Activated naive CD8-positive, alpha-beta T cell treated with anti-CD3 and anti-CD28 coated beads, Interleukin-2, amount 50 U/mL, for 24 hours (primary cell): Measurements from ENCODE around the gene AGMO.

ENCODE experiments used
- ATAC-seq: fragments of 150-1000 bp; cut with Tn5 transposase; one replicate; pipeline ENCODE4 v1.10.0; 2021
- DNase-seq: peaks from one replicate; pipeline ENCODE4 v3.0.0; 2021
- H3K27ac Mint-ChIP-seq: one replicate; pipeline ENCODE4 v1.8.0; 2021; ENCODE audit warnings: mild to moderate bottlenecking, mixed read lengths
- H3K27me3 Mint-ChIP-seq: one replicate; pipeline ENCODE4 v1.8.0; 2021; ENCODE audit warnings: mixed read lengths
- H3K36me3 Mint-ChIP-seq: one replicate; pipeline ENCODE4 v1.8.0; 2021; ENCODE audit warnings: low read depth, mixed read lengths
- H3K4me1 Mint-ChIP-seq: one replicate; pipeline ENCODE4 v1.8.0; 2021; ENCODE audit warnings: mixed read lengths
- H3K4me3 Mint-ChIP-seq: one replicate; pipeline ENCODE4 v1.8.0; 2021; ENCODE audit warnings: mild to moderate bottlenecking, moderate library complexity, mixed read lengths
- H3K9me3 Mint-ChIP-seq: one replicate; pipeline ENCODE4 v1.8.0; 2021; ENCODE audit warnings: mixed read lengths

AGMO gene

DNA sequence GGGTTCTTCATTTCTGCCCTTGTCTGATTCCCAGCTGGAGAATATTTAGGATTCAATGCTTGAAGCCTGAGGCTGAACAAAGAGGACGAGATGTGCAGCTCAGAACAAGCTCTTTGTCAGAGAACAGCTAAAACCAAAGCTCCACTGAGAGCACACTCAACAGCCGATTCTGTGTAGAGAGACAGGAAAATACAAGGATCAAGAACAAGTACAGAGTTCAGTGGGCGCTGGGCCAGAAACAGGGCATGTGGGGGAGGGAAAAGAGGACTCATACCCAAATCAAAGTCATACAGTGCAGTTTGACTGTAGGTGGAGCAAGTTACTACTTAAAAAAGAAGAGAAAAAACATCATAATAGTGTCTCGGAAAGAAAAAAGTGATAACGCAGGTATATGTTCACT, at the start of gene AGMO:
Gene AGMO, minus strand, starts transcription at position 181 of the 400 bp plus-strand sequence.
- H3K9me3 Mint-ChIP-seq = no peaks in the 10 kb centered on the region
- no peaks in the 10 kb centered on the region for H3K27me3 Mint-ChIP-seq
- no peak within 1 kb of the TSS for H3K27ac Mint-ChIP-seq
- H3K36me3 Mint-ChIP-seq = no peaks in the 10 kb centered on the region
- no peak within 1 kb of the TSS for H3K4me3 Mint-ChIP-seq
- DNase-seq (no peak), ATAC-seq (no peak)
- H3K4me1 Mint-ChIP-seq = no peaks in the 10 kb centered on the region

DNA sequence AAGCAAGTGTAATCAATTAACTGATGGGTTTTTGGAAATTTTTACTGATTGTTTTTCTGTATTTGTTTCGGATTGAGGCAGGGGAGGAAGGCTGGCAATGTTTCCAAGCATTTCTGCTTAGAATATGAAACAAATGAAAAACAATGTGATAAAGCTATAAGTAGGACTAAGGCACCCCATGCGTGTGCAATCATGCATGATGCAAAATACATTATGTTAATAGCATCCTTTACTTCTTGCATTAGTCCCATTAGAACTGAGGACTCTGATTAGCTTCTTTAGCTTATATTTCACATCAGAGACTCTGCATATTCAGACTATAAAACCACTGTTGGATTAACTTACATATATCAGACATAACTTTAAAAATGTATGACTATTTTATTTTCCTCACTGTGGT, 48.7 kb upstream of the AGMO start:
- Mint-ChIP-seq H3K27me3 (no peaks in the 10 kb centered on the region), H3K36me3 (no peaks in the 10 kb centered on the region), H3K9me3 (peaks cover 8% of the 10 kb centered on the region), H3K4me1 (no peaks in the 10 kb centered on the region), H3K27ac (no peak overlapping the region), H3K4me3 (no peak overlapping the region)
- ATAC-seq (no peak), DNase-seq (no peak)

DNA sequence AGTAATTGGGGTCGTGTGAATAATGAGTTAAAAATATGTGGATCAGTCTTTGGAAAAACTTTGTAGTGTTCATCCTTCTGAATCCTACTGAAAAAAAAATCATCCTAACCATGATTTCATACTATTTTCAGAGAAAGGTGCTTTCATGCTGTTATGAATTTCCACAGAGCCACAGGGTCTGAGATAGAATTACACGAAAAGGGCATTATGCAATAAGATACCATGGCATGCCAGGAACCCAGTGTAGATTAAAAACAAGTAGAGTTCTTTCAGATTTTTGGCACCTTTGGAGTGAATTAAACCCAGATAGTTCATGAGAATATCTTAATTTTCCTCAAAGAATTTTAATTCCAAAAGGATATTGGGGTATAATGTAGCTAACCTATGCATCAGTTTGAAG, 47.5 kb upstream of the AGMO start:
- Mint-ChIP-seq H3K27me3 (no peaks in the 10 kb centered on the region), H3K4me3 (no peak overlapping the region), H3K4me1 (no peaks in the 10 kb centered on the region), H3K36me3 (no peaks in the 10 kb centered on the region), H3K9me3 (peaks cover 8% of the 10 kb centered on the region), H3K27ac (no peak overlapping the region)
- ATAC-seq (no peak), DNase-seq (no peak)

DNA sequence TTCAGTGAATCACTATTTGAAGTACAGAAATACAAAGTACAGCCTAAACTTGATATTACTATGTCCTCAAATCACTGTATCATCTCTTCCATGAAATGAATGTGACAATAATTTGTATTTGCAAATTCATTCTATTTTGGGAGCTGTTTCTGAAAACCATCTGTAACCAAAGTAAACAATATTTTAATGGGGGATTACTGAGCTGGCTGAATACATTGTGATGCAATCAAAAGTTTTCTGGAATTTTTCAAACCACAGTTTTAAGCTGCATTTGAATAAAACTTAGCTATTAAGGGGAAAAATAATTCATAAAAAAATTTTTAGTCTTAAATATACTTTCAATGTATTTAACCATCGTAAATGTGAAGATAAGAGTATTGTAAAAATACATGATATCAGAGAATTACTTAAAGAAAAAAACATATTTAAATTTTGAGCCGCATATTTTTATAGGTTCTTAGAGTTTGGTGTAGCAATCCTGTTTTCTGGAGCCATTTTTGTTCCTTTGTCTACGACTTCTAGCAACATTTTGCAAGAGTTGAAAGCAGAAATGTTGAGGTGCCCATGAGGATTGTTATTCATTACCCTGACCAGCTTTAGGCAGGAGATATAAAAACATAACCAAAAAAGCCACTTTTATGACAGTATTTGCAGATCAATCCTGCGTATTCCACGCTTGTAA, 45.9 kb upstream of the AGMO start:
- H3K4me3 Mint-ChIP-seq = no peak overlapping the region
- H3K27ac Mint-ChIP-seq = no peak overlapping the region
- DNase-seq (no peak), ATAC-seq (no peak)
- no peaks in the 10 kb centered on the region for H3K4me1 Mint-ChIP-seq
- H3K27me3 Mint-ChIP-seq = no peaks in the 10 kb centered on the region
- no peaks in the 10 kb centered on the region for H3K36me3 Mint-ChIP-seq
- H3K9me3 Mint-ChIP-seq = peaks cover 16% of the 10 kb centered on the region

DNA sequence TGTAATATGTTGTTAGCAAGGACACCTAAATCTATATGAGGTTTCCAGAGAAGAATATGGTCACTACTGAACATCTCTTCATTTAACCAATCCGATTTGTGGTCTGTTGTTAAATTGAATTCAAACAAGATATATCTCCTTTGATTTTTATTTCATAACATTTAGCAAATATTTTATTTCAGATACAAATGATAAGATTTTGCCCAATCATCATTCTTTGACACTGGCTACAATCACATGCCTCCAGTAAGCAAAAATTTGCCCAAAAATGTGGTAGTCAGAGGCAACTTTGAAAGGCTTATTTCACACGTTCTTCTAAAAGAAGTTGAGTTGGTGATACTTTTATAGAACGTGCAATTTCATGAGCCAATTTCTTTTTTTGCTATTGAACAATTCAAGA, 44.7 kb upstream of the AGMO start:
- ATAC-seq = no peak
- Mint-ChIP-seq H3K27me3 (no peaks in the 10 kb centered on the region), H3K9me3 (peaks cover 16% of the 10 kb centered on the region), H3K36me3 (no peaks in the 10 kb centered on the region), H3K27ac (no peak overlapping the region), H3K4me1 (no peaks in the 10 kb centered on the region), H3K4me3 (no peak overlapping the region)
- no peak for DNase-seq

DNA sequence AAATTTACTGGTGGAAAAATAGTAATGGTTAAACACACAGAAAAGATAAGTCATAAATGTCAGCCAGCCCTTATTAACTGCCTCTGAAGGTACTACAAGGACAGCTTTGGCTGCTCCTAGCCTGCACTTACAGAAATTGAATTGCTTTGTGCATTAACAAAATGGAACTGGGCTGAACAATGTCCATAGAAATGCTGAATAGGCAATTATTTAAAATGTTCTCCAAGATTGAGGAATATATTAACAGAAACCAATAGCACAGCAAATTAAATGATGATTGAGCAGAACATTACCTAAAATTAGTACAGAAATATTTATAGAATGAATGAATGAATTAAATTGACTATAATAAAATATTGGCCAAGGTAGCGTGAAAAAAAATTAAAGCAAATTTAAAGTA, 42.4 kb upstream of the AGMO start:
- no peaks in the 10 kb centered on the region for H3K4me1 Mint-ChIP-seq
- peaks cover 15% of the 10 kb centered on the region for H3K9me3 Mint-ChIP-seq
- no peaks in the 10 kb centered on the region for H3K36me3 Mint-ChIP-seq
- no peaks in the 10 kb centered on the region for H3K27me3 Mint-ChIP-seq
- no peak for ATAC-seq
- DNase-seq = no peak
- H3K27ac Mint-ChIP-seq = no peak overlapping the region
- H3K4me3 Mint-ChIP-seq = no peak overlapping the region

DNA sequence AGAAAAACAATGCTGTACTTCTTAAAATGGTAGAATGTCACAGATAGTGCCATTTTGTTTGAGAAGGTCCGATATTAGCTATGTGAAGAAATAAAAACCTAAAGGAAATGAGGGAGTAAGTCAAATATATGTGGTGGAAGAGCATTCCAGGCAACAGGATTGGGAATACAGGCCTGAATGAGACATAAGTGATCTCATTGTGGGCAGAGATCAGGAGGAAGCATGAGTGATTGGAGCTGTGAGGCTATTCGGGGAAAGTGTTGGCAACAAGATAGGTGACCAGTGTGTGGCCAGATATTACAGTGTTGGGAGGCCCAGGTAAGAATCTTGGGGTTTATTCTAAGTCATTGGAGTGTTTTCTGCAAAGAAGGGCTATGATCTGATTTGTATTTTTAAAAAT, 41.3 kb upstream of the AGMO start:
- no peaks in the 10 kb centered on the region for H3K27me3 Mint-ChIP-seq
- peaks cover 11% of the 10 kb centered on the region for H3K9me3 Mint-ChIP-seq
- ATAC-seq = no peak
- H3K4me3 Mint-ChIP-seq = no peak overlapping the region
- H3K36me3 Mint-ChIP-seq = no peaks in the 10 kb centered on the region
- H3K27ac Mint-ChIP-seq = no peak overlapping the region
- H3K4me1 Mint-ChIP-seq = no peaks in the 10 kb centered on the region
- no peak for DNase-seq

DNA sequence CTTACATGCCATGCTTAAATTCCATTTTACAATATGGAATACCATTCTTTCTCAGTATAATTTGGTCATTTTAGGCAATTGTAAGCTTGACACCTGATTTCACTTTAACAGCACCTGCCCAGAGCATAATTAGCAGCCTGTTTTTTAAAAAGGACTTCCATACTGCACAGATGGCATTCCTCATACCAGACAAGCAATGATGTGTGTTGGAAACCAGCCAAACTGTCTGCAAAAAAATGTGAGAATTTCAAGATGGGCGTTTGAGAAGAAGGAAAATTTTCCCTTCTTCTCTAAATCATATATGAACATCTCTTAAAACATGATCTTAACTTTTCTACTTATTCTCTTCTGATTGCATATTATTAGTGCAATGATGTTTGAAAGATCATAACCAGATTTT, 40.4 kb upstream of the AGMO start:
- Mint-ChIP-seq H3K9me3 (peaks cover 11% of the 10 kb centered on the region), H3K36me3 (no peaks in the 10 kb centered on the region), H3K27ac (no peak overlapping the region), H3K4me1 (no peaks in the 10 kb centered on the region), H3K27me3 (no peaks in the 10 kb centered on the region), H3K4me3 (no peak overlapping the region)
- DNase-seq = no peak
- no peak for ATAC-seq

DNA sequence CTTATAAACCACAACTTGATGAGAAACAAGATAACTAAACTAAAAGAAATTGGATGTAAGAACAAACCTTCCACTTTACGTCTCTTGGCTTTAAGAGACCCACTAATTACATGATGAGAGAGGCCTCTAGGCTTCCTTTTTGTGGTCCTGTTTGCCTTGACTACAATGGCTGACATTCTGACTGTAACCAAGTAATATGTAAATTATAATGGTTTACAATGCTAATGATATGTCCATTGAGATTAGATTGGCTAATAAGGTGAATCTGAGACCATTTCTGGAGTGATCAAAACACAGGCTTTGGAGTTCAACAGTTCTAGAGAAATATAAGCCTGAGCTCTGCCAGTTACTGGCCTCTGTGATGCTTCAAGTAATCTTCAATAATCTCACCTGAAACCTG, 39.4 kb upstream of the AGMO start:
- H3K27ac Mint-ChIP-seq = no peak overlapping the region
- no peak overlapping the region for H3K4me3 Mint-ChIP-seq
- no peaks in the 10 kb centered on the region for H3K27me3 Mint-ChIP-seq
- no peaks in the 10 kb centered on the region for H3K4me1 Mint-ChIP-seq
- DNase-seq = no peak
- no peak for ATAC-seq
- peaks cover 8% of the 10 kb centered on the region for H3K9me3 Mint-ChIP-seq
- H3K36me3 Mint-ChIP-seq = no peaks in the 10 kb centered on the region

DNA sequence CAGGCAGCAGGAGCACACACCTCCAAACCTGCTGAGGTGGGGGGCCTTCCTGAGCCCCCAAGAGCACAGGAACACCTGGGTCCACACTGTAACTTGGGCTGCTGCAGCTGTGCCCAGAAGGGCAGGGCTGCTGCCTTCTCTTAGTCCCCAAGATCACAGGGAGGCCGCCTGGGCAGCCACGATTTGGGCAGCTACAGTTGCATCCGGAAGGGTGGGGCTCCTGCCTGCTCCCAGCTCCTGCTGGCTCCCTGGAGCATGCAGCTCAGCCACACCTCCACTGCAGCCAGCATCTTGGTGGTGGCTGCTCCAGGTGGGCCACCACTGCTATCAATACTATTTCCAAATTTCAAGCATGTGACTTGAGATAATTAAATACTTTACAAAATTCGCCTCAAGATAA, 38.5 kb upstream of the AGMO start:
- Mint-ChIP-seq H3K27ac (no peak overlapping the region), H3K36me3 (no peaks in the 10 kb centered on the region), H3K27me3 (no peaks in the 10 kb centered on the region), H3K4me3 (no peak overlapping the region), H3K9me3 (peaks cover 8% of the 10 kb centered on the region), H3K4me1 (no peaks in the 10 kb centered on the region)
- ATAC-seq = no peak
- no peak for DNase-seq

DNA sequence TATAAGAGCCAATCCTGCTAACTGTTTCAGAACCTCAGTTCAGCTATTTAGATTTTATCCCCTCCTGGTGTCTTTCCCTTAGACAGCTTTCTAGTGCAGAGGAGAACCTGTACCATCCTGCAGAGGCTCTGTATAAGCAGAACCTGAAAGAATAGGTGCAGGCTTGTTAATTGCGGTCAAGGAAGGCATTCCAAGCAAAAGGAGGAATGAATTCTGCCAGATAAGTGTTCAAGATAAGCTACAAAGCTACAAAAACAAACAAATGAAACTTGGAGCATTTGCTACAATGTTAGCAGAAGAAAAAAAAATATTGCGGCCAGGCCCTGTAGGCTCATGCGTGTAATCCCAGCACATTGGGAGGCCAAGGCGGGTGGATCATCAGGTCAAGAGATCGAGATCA, 32.6 kb upstream of the AGMO start:
- Mint-ChIP-seq H3K27me3 (no peaks in the 10 kb centered on the region), H3K4me1 (no peaks in the 10 kb centered on the region), H3K4me3 (no peak overlapping the region), H3K27ac (no peak overlapping the region), H3K9me3 (peaks cover 4% of the 10 kb centered on the region), H3K36me3 (no peaks in the 10 kb centered on the region)
- no peak for DNase-seq
- ATAC-seq = no peak

DNA sequence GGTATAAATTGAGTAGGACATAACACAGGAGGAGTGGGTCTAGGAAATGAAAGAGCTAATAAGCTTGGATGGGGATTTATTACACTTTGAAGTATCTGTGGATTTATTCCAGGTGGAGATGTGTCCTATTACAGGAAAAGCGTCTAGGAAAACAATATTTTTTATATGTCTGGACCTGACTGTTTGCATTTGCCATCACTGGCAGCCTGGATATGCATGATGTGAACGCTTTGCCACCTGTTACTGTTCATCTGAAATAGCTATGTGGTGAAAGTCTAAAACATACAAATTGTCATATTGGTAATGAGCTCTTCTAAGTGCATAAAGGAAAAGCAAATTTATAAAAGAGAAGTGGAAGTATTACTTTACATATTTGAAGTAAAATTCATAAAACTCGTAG, 31.6 kb upstream of the AGMO start:
- Mint-ChIP-seq H3K27ac (no peak overlapping the region), H3K9me3 (peaks cover 6% of the 10 kb centered on the region), H3K27me3 (no peaks in the 10 kb centered on the region), H3K4me3 (no peak overlapping the region), H3K36me3 (no peaks in the 10 kb centered on the region), H3K4me1 (no peaks in the 10 kb centered on the region)
- DNase-seq (no peak), ATAC-seq (no peak)

DNA sequence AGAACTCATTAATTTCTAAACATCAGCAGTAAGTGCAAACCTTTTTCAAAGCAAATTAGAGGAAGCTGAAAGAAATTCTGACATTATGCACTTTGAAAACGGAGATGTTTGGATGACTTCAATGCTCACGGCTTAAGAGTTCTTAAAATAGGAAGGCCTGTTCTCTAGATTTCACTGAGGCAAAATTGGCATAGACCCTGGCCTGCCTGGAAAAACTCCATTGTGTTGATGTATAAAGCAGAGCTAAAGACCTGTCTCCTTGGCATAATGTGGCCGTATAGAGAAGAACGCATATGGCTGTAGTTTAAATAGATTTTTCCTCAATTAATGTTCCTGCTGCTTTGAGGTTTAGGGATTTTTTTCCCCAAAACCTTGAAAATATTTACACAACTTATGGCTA, 24.5 kb upstream of the AGMO start:
- H3K36me3 Mint-ChIP-seq = no peaks in the 10 kb centered on the region
- H3K27me3 Mint-ChIP-seq = no peaks in the 10 kb centered on the region
- DNase-seq = no peak
- no peak overlapping the region for H3K27ac Mint-ChIP-seq
- no peak overlapping the region for H3K4me3 Mint-ChIP-seq
- H3K9me3 Mint-ChIP-seq = peaks cover 25% of the 10 kb centered on the region
- H3K4me1 Mint-ChIP-seq = no peaks in the 10 kb centered on the region
- no peak for ATAC-seq

DNA sequence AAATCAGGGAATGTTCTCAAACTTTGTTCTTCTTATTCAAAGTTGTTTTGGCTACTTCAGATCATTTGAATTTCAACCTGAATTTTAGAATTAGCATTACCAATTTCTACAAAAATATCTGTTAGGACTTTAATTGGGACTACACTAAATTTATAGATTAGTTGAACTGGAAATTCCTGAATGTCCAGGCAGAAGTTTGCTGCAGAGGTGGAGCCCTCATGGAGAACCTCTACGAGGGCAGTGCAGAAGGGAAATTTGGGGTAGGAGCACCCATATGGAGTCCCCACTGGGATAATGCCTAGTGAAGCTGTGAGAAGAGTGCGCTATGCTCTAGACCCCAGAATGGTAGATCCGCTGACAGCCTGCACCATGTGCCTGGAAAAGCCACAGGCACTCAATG, 22.8 kb upstream of the AGMO start:
- Mint-ChIP-seq H3K36me3 (no peaks in the 10 kb centered on the region), H3K27ac (no peak overlapping the region), H3K4me1 (no peaks in the 10 kb centered on the region), H3K27me3 (no peaks in the 10 kb centered on the region), H3K9me3 (peaks cover 22% of the 10 kb centered on the region), H3K4me3 (no peak overlapping the region)
- ATAC-seq (no peak), DNase-seq (no peak)

DNA sequence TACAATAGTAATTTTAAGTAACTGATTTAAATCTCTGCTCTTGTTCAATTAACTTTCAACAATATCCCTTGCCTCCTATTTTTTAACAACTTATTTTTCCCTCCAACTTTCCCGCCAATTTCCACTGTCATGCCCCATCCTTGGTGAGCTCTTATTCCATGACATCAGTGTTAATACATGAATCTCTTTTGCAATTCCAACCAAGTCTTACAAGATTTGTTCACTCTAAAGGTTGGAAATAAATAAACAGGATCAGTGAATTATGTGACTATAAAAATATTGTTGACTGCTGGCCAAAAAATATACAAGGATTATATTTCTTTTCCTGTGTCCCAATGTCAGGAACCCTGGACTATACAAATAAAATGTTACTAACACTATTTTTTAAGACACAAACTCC, 21.0 kb upstream of the AGMO start:
- Mint-ChIP-seq H3K27ac (no peak overlapping the region), H3K4me3 (no peak overlapping the region), H3K36me3 (no peaks in the 10 kb centered on the region), H3K9me3 (peaks cover 15% of the 10 kb centered on the region), H3K4me1 (no peaks in the 10 kb centered on the region), H3K27me3 (no peaks in the 10 kb centered on the region)
- no peak for ATAC-seq
- DNase-seq = no peak

DNA sequence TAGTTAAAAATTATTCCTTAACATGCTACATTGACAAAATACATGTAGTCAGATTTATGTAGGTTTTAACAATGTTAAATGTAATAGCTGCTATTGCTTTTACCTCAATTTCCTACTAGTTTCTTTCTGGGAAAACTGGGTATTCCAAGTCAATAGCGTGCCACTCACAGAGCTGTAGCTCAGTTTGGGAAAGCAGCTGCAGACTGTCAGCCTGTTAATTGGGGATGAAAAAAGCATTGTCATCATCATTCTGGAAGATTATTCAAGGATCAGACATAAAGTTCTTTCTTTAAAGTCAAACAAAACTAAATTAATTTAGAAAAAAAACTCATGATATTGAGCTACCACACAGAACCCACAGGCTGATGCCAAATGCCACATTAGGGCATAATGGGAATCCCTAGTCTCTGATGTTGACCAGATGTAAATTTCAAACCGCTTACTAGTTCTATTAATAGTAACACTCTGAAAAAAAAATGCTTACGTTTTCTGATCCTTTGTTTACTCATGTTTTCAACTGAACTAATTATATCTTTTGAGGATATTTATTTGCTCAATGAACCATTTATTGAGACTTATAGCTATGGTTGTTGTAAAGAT, 19.6 kb upstream of the AGMO start:
- H3K27me3 Mint-ChIP-seq = no peaks in the 10 kb centered on the region
- no peak overlapping the region for H3K27ac Mint-ChIP-seq
- peaks cover 11% of the 10 kb centered on the region for H3K9me3 Mint-ChIP-seq
- no peak for ATAC-seq
- DNase-seq = no peak
- H3K4me1 Mint-ChIP-seq = no peaks in the 10 kb centered on the region
- no peaks in the 10 kb centered on the region for H3K36me3 Mint-ChIP-seq
- no peak overlapping the region for H3K4me3 Mint-ChIP-seq
